DMS79 (cell line): ENCODE measurements around the gene LRPPRC.
"Not testable (repeated sequence)": the region's sequence is repeated elsewhere in the genome, so short reads cannot be mapped to it uniquely, and the experiment has no call there.

Experiments used
- DNase-seq: peaks from one replicate; lab custom pipeline; 2025; lab: John Stamatoyannopoulos, UW

The LRPPRC gene

DNA sequence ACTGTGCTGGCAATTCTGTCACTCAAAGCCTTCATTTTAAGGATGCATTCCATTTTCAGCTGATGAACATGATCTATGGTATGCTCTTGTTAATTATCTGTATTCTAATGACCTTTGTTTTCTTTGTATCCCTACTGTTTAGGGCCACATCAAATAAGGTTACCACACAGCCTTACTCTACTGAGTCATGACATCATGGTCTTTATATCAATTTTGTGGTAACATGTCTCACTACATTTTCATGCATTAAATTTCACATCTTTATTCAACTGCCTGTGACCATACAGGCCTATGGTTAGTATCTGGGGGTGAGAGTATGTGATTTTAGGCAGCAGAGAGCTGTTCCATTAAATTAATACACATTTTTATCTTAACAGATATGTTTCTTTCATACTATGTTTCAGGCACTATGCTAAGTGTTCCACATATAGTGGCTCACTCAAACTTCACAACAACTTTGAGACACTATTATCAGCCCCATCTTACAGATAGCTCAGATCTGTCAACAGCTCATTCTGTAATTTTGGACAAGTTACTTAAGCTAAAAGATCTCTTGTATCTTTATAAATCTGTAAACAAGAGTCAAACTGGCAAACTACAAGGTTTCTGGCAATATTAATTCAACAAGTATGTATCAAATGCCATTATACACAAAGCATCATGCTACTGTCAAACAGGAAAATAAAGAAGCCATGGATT lies 18.0 kb downstream of the LRPPRC start:
- no peak for DNase-seq

DNA sequence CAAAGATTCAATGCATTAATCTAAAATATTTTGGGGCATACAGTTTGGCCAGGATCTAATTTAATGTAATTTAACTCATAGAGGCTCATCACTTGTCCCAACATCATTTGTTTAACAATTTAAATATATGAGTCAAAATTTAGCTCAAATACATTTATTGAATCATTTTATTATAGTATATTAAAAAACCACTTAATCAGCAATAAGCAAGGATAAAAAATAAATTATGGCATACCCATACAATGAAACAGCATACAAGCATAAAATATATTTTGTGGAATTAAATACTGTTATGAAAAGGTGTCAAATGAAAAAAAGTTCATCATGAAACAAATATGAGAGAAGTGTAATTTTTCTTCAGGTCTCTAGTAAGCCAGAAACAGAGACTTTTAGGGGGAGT lies 34.9 kb downstream of the LRPPRC start:
- DNase-seq: no peak

DNA sequence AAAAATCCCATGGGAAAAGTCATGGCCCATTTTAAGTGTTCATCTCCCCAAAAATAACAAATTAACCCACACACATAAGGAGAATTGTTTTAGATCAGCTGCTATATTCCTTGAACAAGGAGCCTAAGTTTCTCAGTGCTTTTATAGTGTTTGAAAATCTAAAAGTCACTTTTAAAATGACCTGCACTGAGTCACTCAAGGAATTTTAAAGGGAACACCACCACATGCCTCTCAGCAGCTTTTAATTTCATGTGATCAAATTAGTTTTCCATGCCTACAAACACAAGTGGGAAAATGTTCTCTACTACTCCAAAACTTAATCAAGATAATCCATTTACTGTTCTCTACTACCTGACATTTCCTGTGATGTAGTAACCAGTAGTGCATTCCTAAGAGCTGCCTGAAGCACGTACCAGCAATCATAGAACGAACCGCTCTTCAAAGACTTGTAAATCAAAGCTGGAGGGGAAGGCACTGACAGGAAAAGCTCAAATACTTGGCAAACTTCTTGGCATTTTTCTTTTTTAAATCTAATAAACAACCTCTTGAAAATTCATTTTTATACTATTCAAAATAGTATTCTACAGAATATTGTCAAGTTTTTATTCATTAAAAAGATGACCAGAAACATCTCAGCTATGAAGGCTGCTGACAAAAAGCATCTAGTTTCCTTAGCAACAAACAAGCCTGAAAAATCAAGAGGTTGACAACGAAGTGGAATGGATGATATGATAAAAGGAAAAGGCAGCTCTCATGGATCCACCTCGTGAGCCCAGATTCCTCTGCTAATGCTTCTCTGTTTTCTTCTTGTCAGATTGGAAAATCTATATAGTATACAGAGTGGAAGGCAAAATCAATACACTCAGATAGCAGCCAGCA lies 37.2 kb downstream of the LRPPRC start:
- DNase-seq: no peak

DNA sequence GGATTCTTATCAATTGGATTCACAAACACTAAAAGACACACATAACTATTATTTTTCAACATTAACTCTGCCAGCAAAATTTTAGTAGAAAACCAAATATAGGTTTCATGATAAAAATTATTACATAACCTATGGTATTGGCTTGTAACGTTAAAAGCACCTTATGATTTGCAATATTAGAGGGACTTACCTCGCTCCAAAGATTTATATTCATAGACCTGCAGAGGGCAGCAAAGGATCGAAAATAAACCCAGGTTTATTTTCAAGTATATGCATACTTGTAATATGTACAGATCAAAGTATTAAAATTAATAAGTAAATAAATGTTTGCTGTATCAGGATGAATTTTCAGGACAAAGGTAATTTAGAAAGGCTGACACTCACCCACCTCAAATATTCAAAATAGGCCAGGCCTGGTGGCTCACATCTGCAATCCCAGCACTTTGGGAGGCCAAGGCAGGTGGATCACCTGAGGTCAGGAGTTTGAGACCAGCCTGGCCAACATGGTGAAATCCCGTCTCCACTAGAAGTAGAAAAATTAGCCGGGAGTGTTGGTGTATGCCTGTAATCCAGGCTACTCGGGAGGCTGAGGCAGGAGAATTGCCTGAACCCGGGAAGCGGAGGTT lies 45.3 kb downstream of the LRPPRC start:
- no peak for DNase-seq

DNA sequence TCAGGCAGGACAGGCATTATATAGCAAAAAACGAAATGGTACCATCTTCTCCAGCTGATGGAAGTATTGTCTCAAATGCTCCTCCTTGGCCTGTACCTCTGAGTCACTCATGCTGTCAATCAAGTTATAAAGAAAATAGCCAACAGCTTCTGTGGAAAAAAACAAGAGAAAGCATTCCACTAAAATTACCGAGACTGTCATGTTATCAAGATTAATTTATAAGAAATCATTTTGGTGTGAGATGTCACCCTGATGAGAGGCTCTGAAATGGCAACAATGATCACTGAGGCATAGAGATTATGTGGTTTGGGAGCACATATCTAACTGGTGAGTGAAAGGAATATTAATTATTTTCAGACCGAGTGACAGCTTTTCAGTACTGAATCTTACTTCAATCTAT lies 47.4 kb downstream of the LRPPRC start:
- no peak for DNase-seq

DNA sequence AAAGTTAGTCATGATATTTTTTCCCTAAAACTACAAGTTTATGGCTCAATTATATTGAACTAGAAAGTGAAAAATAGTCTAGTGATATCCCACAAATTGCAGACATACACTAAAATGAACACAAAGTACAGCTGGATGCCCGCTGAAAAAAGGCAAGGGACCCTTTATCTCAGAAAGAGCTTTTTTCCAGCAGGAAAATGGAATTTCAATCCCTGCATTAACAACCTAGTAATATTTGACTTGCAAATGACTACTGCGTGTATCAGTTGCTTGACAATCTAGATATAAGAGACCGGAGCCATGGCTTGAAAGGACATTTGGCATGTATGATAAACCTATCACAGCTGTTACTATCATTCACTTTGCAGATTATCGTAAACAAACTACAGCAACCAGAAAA lies 49.1 kb downstream of the LRPPRC start:
- DNase-seq: no peak

DNA sequence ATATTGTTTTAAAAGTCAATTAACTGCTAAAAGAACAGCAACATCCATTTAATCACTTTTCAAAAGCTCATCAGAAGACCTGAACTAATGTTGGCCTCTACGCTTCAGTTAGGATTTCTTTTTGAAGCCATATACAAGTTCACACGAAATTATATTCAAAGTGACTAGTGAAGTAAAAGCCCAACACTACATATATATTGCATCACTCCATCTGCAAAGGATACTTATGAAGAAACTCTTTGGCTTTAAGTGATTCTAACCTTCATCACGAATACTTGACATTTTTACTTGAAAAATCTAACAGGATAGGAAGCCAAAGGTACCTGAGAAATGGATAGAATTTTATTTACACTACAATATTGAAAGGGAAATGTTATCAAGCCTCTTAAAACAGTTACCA lies 50.4 kb downstream of the LRPPRC start:
- no peak for DNase-seq

DNA sequence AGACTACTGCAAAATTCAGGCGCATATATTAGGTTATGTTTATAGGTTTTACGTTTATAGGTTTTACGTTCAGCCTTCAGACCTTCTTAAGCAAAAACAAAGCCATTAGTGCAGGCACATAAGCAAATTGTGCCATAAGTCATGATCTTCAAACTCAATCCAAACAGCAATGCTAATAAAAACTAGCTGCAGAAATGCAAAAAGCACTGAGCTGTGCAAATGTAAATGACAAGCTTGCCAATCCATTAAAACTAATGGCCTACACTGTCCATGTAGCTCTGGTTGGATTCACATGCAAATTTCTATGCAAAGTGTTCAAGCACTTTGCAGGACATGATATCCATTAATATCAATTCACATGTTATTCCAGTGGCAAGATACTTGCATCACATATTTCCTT lies 50.9 kb downstream of the LRPPRC start:
- DNase-seq: no peak

DNA sequence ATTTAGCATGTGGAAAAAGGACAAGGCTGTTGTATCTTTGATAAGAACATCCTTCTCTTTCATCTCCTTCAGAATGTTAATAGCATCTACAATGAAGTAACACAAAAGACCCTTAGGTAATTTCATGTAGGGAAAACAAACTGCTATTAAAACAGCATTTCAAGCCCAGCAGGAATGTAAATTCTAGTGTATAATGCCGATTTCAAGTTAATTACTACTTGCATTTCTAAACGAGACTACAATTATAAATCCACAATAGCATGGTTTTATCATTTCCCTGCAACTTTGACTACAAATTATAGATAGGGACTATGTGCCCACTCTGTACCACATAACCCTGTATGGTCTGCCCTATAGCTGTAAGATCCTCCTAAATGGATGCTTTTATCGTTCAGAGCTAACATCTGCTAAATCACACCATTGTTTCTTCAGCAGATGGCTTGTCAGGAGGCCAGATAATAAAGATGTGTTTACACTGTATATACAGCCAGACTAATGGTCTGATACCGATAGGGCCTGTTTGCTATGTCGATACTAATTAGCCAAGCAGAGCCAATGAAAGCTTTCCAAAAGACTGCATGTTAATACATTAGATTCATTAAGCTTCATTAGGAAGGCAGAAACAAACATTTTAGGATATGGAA lies 51.9 kb downstream of the LRPPRC start:
- DNase-seq: no peak

DNA sequence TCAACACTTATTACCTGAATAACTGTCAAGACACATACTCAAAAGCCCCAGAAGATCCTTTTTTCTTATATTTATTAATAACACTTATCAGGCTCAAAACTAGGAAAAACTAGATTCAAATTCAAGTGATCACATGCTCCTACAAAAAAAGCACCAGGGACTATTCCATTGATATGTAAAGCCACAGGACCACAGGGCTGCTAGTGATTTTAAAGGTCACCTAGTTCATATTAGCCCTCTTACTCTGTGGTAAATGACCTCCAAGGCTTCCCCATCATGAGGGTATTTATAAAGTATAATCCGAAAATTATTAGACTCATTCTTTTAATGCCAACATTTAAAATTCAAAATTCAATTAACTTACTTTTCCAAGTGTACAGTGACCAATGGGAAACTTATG lies 52.5 kb downstream of the LRPPRC start:
- DNase-seq: no peak

DNA sequence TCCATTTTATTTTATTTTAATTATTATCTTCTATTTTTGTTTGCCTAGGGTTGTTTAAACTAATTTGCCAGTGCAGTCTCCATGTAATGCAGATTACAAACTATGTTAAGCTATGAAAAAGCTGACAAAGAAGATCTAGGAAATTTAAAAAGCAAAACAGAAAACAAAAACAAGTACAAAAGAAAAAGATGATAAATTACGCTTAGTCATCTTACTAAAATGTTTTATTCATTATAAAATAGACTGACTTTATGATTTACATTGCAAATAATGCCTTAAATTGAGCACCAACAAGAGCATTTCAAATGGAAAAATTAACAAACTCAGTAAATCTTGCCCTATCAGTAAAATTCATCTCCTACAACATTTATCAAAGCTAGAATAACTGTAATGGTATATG lies 52.9 kb downstream of the LRPPRC start:
- no peak for DNase-seq

DNA sequence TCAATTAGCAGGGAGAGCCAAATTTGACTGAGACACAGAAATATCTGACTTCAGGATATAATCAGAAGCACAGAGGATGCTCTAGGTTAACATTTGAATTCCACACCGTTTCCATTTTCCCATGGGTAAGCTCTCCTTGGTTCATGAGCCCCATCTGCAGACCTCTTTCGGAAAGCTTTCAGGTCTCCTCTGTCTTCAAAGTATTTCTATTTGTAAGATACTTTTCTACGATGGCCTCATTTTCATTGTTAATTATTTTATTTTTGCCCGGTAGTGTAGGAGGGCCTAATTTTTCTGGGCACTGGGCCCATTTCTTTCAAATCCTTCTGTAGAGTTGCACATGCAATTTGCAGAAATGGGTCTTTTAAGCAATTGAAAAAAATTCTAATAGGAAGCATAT lies 53.8 kb downstream of the LRPPRC start:
- DNase-seq: no peak

DNA sequence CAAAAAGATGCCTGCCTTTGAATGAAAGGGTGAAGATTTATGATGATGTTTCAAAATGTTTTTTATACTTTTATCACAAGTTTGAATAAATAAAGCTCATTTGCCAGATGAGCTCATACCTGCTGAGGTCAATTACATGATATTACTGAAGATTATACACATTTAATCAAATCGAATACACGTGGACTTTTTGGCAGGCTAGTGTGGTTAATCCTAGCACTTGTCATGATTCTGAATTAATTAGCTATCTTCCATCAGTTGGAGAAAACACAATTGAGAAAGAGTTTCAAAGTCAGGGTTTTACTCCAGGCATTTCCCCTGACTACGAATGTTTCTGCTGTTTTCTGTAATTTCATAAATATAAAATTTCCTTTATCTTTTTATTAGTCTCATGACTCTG lies 54.4 kb downstream of the LRPPRC start:
- DNase-seq: no peak

DNA sequence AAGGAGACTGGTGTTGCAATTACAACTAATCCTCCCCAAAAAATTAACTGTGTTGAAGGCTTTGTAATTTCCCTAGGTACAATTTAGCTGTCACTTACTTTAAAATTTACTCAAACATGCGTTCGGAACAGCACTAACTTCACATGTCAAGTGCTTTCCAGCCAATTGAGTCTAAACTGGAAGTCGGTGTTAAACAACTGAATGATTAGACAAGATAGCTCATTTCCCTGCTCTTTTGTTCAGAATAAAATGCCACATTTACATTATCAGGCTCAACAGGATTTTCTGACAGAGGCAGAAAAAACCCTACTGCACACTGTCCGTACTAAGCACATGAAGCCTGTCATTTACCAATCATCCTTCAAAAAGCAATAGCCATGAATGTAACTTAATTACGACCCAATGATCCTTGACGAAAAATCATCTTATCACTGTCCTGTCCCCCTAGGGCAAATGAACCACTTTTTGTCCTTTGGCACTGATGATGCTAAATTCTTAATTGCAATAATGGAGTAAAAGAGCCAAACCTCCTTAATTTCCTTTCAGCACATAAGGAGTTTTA lies 56.0 kb downstream of the LRPPRC start:
- DNase-seq: no peak

DNA sequence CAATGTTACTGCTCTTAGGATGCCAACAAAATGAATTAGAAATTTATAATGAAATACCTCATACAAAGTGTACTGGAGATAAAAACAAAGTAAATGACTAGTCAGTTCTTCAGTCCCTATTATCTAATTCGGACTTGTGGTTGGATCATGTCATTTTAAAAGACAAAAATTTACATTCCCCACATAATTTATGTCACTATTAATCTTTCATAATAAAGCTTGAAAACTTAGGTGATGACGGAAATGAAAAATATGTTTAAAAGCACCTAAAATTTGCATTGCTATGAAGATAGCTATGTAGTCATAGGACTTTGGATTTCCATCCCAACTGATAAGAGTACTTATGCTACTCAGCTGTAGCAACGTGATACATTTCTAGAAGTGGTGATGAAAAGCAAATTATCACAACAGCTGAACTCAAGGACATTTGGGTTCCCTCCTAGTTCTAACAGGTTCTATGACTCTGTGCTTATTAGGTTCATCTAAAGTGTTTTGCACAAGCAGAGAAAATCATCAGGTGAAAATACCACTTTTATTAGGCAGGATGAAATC lies 58.4 kb downstream of the LRPPRC start:
- DNase-seq: no peak

DNA sequence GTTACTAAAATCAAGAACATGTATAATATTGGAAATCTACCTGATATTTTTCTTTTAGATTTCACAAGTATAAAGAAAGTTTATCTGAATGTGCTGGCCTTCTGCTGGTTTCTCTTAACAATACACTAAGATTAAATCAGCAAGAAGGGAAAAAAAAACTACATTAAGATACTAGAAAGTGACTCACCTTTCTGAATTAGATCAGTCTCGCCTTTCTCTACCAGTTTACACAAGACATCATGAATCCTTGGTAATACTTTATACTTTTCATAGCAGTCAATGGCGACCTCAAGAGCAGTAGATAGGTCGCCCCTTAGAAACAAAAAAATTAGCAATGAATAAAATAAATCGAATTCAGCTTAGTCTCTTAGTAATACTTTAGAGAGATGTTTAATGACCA lies 61.2 kb downstream of the LRPPRC start:
- DNase-seq: no peak

DNA sequence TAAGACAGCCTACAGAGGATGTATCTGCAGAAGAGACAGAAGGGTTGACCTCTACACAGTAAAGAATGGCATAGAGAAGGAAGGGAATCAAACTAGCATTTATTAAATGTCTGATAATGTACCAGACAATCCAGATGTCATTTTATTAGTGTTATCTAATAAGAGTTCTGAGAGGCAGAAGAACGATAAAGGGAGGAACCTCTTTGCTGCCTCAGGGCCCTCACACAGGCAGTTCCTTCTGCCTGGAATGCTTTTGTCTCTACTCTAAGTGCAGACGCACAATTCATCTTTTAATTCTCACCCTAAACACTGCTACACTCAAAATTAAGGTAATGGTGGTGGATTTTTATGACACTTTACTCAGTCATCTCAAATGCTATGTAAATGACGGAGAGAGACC lies 64.5 kb downstream of the LRPPRC start:
- DNase-seq: no peak

DNA sequence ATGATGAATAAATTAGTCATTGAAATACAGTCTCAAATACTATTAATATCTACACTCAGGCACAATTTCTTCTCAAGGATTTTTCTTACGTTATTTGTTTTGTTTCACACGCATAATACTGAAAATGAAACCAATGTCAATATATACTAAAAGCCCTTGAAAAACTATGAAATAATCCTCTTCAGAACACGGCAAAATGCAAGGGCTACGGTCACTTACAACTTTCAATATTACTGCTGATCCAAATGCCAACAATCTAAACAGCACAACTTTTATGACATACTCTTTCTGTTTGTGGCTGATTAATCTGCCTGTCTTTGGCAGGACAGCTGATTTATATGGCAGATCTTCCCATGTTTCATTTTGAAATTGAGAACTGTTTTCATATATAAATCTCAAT lies 68.3 kb downstream of the LRPPRC start:
- no peak for DNase-seq

DNA sequence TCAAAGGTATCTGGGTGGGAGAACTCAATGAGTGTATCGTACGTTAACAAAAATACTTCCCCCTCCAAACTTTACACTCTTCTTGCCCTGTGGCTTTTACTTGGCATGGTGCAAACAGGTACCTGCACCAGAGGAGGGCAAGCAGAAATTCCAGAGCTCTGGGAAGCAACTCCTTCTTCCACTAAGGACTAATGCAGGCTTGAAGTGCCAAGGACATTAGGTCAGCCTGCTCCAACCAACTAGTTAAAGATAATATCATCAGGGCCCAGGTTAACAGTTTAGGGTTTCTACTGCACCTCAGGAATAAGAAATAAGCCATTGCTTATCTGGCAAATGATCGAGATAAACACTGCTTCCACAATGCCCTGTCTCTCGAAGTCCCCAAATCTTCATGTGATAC lies 70.4 kb downstream of the LRPPRC start:
- DNase-seq: no peak

DNA sequence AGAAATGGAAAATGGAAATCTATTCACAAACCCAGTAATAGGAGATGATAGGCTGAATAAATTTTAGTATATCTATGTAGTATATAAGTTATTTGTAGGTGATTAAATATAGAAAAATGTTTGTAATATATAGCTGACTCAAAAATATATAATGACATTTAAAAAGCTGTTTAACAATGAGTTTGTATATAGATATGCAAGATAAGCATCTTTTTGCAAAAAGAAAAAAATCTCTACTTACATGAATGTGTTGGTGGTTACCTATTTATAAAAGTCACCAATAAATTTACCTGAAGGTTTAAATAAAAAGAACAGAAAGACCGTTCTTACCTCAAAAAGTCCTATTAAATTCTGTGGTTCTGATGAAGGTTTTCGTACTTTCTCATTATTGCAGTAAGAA lies 71.3 kb downstream of the LRPPRC start:
- no peak for DNase-seq

DNA sequence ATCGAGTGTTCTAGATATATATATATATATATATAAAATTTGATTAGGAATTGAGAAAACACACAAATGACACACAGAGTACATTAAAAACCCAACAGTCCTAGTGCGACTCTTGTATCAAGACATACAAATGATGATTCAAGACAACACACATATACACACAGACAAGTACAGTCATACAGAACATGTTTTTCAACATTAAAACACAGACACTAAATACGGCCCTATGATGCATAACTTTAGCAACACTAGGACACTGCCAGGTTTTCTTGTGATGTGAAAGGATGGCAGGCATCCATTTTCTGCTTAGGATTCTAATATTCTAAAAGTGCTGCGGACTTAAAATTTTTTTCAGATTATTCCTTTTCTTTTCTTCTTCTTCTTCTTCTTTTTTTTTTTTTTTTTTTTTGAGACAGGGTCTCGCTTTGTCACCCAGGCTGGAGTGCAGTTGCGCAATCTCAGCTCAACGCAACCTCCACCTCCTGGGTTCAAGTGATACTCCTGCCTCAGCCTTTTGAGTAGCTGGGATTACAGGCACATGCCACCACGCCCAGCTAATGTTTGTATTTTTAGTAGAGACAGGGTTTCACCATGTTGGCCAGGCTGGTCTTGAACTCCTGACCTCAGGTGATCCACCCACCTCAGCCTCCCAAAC lies 84.5 kb downstream of the LRPPRC start:
- not testable (repeated sequence) for DNase-seq
